HepG2 (cell line): ENCODE data around the gene RNLS. TPM values are rescaled to one million over a fixed set of nuclear protein-coding genes. Genes with fewer than 3 reads are reported as not detected.

Experiments
- ATAC-seq: fragments of 200-7000 bp; cut with Tn5 transposase; 3 replicates; pipeline ENCODE4 v1.9.1; 2020; ENCODE audit warnings: mild to moderate bottlenecking, moderate library complexity
- BruUV-seq: library from RNA; stranded (reverse); fragments of 400-500 nt; replicated peaks from 2 replicates; lab custom pipeline; 2021; lab: Mats Ljungman, UMichigan
- CTCF ChIA-PET: fragments of 300-600 bp; formaldehyde crosslinking; extraction: SDS; loops from one replicate; lab custom pipeline; 2021; ENCODE audit warnings: low total read pairs, inconsistent platforms, low intra/inter-chr PET ratio; lab: Yijun Ruan, JAX
- POLR2A ChIA-PET: fragments of 350-600 bp; sonication (Branson Sonifier 250); formaldehyde crosslinking; loops from one replicate; lab custom pipeline; 2020; ENCODE audit warnings: antibody characterized with exemption, inconsistent platforms; lab: Yijun Ruan, JAX
- DNase-seq: peaks from one replicate; pipeline ENCODE4 v3.0.0-alpha.2; 2015; ENCODE audit warnings: low spot score
- FAIRE-seq: peaks from 3 replicates; lab custom pipeline; 2011; peaks lifted over from hg19 to GRCh38; lab: Jason Lieb, UNC
- H2AFZ ChIP-seq: one replicate; pipeline ENCODE4 v1.6.1; 2011; ENCODE audit warnings: low read length, inconsistent platforms
- H3K27ac ChIP-seq: fragments of 300-600 bp; 3 replicates; pipeline ENCODE4 v1.8.0; 2011; ENCODE audit warnings: mixed run types, mild to moderate bottlenecking, mixed read lengths, low read length, inconsistent platforms; ENCODE audit not compliant: insufficient read depth; ENCODE audit errors: extremely low read length
- H3K27me3 ChIP-seq, 2 experiments: fragments of 200-600 bp in 1 of 2; 2 replicates in 1 of 2; 3 replicates in 1 of 2; pipeline versions ENCODE4 v1.6.0 to v1.8.0; 2011; ENCODE audit warnings: low read length in 2 of 2, mild to moderate bottlenecking in 2 of 2, moderate library complexity in 2 of 2, inconsistent platforms in 1 of 2; ENCODE audit not compliant: insufficient read depth in 2 of 2, control insufficient read depth in 1 of 2
- H3K36me3 ChIP-seq, 2 experiments: fragments of 200-600 bp in 1 of 2; replicated peaks in 1 of 2; 2 replicates in 1 of 2; 3 replicates in 1 of 2; pipeline versions ENCODE4 v1.5.1 to v1.8.0; 2011; ENCODE audit warnings: low read length in 2 of 2, inconsistent platforms in 1 of 2; ENCODE audit not compliant: insufficient read depth in 2 of 2, control insufficient read depth in 1 of 2
- H3K4me1 ChIP-seq: 2 replicates; pipeline ENCODE4 v1.5.1; 2012; ENCODE audit warnings: low read length, inconsistent platforms; ENCODE audit not compliant: insufficient read depth
- H3K4me2 ChIP-seq: 2 replicates; pipeline ENCODE4 v1.6.0; 2011; ENCODE audit warnings: low read depth, low read length, inconsistent platforms
- H3K4me3 ChIP-seq, 3 experiments: fragments of 200-600 bp in 1 of 3; sonication (generic), shearing (Covaris generic) in 1 of 3; replicated peaks in 1 of 3; 2 replicates each; pipeline ENCODE4 v1.5.1; 2011 to 2016; ENCODE audit warnings: low read length in 3 of 3, inconsistent platforms in 2 of 3, low read depth in 2 of 3, mild to moderate bottlenecking in 2 of 3, control low read depth in 1 of 3, mixed read lengths in 1 of 3; ENCODE audit not compliant: insufficient read depth in 1 of 3
- H3K79me2 ChIP-seq: one replicate; pipeline ENCODE4 v1.6.1; 2011; ENCODE audit warnings: low read length, inconsistent platforms; ENCODE audit not compliant: insufficient read depth
- H3K9ac ChIP-seq: 2 replicates; pipeline ENCODE4 v1.6.0; 2011; ENCODE audit warnings: mild to moderate bottlenecking, low read depth, low read length, inconsistent platforms; ENCODE audit not compliant: insufficient read depth
- H3K9me3 ChIP-seq: 2 replicates; pipeline ENCODE4 v1.5.1; 2012; ENCODE audit warnings: mild to moderate bottlenecking, low read length
- H4K20me1 ChIP-seq: 2 replicates; pipeline ENCODE4 v1.6.0; 2011; ENCODE audit warnings: inconsistent platforms, mild to moderate bottlenecking, low read length, moderate library complexity; ENCODE audit not compliant: insufficient read depth
- GATAD2A ChIP-seq: IDR thresholded peaks from 2 replicates; pipeline ENCODE4 v1.6.1; 2016
- GLMP ChIP-seq: sonication (generic); formaldehyde crosslinking; IDR thresholded peaks from 2 replicates; pipeline ENCODE4 v1.9.0; 2021; ENCODE audit warnings: missing genetic modification reagents, mild to moderate bottlenecking, borderline replicate concordance
- GPBP1L1 ChIP-seq: sonication (generic); formaldehyde crosslinking; IDR thresholded peaks from 2 replicates; pipeline ENCODE4 v1.5.0; 2020; ENCODE audit warnings: mild to moderate bottlenecking, missing genetic modification reagents
- NFE2 ChIP-seq: sonication (generic); formaldehyde crosslinking; IDR thresholded peaks from 2 replicates; pipeline ENCODE4 v1.4.0; 2020; ENCODE audit warnings: missing genetic modification reagents
- PATZ1 ChIP-seq: sonication (generic); formaldehyde crosslinking; IDR thresholded peaks from 2 replicates; pipeline ENCODE4 v1.4.0; 2020; ENCODE audit warnings: missing genetic modification reagents
- SMAD9 ChIP-seq: sonication (generic); formaldehyde crosslinking; IDR thresholded peaks from 2 replicates; pipeline ENCODE4 v1.5.1; 2020; ENCODE audit warnings: mild to moderate bottlenecking, missing genetic modification reagents
- SP4 ChIP-seq: sonication (generic); formaldehyde crosslinking; IDR thresholded peaks from 2 replicates; pipeline ENCODE4 v1.8.1; 2023; ENCODE audit warnings: mild to moderate bottlenecking, missing genetic modification reagents
- TGIF2 ChIP-seq: IDR thresholded peaks from 2 replicates; pipeline ENCODE4 v1.6.1; 2016; ENCODE audit warnings: control low read depth, missing compliant biosample characterization
- ZNF615 ChIP-seq: sonication (generic); formaldehyde crosslinking; IDR thresholded peaks from 2 replicates; pipeline ENCODE4 v1.5.0; 2020; ENCODE audit warnings: mild to moderate bottlenecking, missing genetic modification reagents, borderline replicate concordance
- WGBS: methylation state at CpG from one replicate; pipeline ENCODE4 v1.1.6; 2017; ENCODE audit warnings: low lambda C conversion rate; 5-methylcytosine and 5-hydroxymethylcytosine counted together
- in situ Hi-C: cut with HindIII; loops from 2 replicates; pipeline ENCODE4 v1.10.0; 2017; ENCODE audit warnings: low pct_unique_long_range_greater_than_20kb; ENCODE audit not compliant: extremely low pct_ligation_motif_present
- intact Hi-C: fragments of 100-400 bp; cut with micrococcal nuclease; formaldehyde crosslinking; loops from one replicate; pipeline ENCODE4 v1.10.0; 2022; ENCODE audit not compliant: unreplicated experiment
- polyA plus RNA-seq, 8 experiments: library from polyadenylated mRNA; depleted of rRNA in 3 of 8; stranded (reverse) in 7 of 8; unstranded in 1 of 8; fragments of >200 nt; fragmentation: Illumina TruSeq in 4 of 8; extraction: Trizol in 4 of 8; gene quantifications; 2 replicates each; pipeline versions ENCODE4 v1.2.1 to v1.2.3, GENCODE V29; 2011 to 2016; ENCODE audit warnings: low read depth in 4 of 8, missing spikeins in 1 of 8, mixed read lengths in 1 of 8; ENCODE audit not compliant: insufficient read depth in 1 of 8
- total RNA-seq, 5 experiments: library from RNA; depleted of rRNA; stranded (reverse); fragments of >200 nt; fragmentation: Illumina TruSeq; extraction: Trizol; gene quantifications; 2 replicates each; pipeline ENCODE4 v1.2.3, GENCODE V29; 2016; ENCODE audit warnings: low read depth in 1 of 5

The RNLS gene
- total and polyA plus RNA-seq, 2 of the 13 experiments (the other 11 are each of a cell fraction or from before 2014, with no cell fraction given) = not detected

GRCh38 chr10:88399240-88399639, 183.9 kb downstream of the RNLS start:
- POLR2A ChIA-PET = no interaction called here
- ATAC-seq (no peak), FAIRE-seq (no peak)
- no peak overlapping the region for H3K27ac ChIP-seq
- H3K4me3 ChIP-seq = no peak overlapping the region
- H3K4me2 ChIP-seq = no peak overlapping the region
- H3K36me3 ChIP-seq = no peaks in the 10 kb centered on the region
- H3K27me3 ChIP-seq = no peaks in the 10 kb centered on the region
- no peaks in the 10 kb centered on the region for H3K79me2 ChIP-seq
- peaks cover 8% of the 10 kb centered on the region; the same call in 1 of the 2 replicates for H3K9me3 ChIP-seq
- no peak overlapping the region for H3K9ac ChIP-seq
- in situ Hi-C loops = no loop called here
- TF ChIP-seq SP4 (no peak), TGIF2 (CRISPR knock-in tag) (no peak), PATZ1 (CRISPR knock-in tag) (no peak), NFE2 (no peak), SMAD9 (CRISPR knock-in tag) (no peak), GPBP1L1 (CRISPR knock-in tag) (no peak), GATAD2A (CRISPR knock-in tag) (no peak), ZNF615 (CRISPR knock-in tag) (no peak), GLMP (no peak)
- TF ChIP-seq, all 625 proteins: peak for 0
- BruUV-seq = no TSS peak
- intact Hi-C loops = no loop called here
- no peak for DNase-seq
- H2AFZ ChIP-seq = no peak overlapping the region
- 61% methylated on average over 3 of the region's 3 CpGs for WGBS
- H4K20me1 ChIP-seq = no peaks in the 10 kb centered on the region
- no peaks in the 10 kb centered on the region for H3K4me1 ChIP-seq
- CTCF ChIA-PET = no interaction called here
